Stimulated activated CD4-positive, alpha-beta T cell treated with anti-CD3 and anti-CD28 coated beads, Interleukin-1b, Interleukin-23, amount 100 ng/mL, for 48 hours (primary cell): ENCODE data around the gene DNPEP.
A peak's percentile ranks its signal among the peaks of the same experiment; 100 is the strongest.

Source experiments
- DNase-seq: peaks from one replicate; pipeline ENCODE4 v3.0.0-alpha.2; 2020

DNPEP gene

GRCh38 chr2:219353129-219353528 is 34.6 kb downstream of the DNPEP start:
- DNase-seq = no peak

GRCh38 chr2:219352448-219353023 is 35.2 kb downstream of the DNPEP start:
- DNase-seq = peak; percentile 65

DNA sequence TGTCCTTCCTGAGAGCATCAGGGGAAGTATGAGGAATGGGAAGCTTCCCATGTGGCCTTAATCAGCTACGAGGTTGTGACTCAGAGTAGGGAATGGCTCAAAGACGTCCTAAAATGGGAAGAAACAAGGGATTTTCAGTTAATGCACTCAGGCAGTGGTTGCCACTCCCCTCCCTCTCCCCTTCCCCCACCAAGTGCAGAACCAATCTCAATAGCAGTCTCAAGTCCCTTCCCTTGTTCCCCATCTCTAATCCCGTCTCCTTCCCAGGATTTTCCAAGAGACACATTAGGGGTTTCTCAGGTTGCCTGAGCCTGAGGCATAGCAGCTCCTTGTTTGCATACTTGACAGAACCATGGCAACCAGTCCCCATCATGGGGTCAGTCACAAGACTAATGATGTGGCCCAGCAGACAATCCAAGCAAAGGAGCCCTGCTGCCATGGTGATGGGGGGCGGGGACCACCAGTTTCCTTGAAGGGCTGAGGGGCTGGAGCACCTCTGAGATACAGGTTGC is 36.9 kb downstream of the DNPEP start:
- DNase-seq = no peak

DNA sequence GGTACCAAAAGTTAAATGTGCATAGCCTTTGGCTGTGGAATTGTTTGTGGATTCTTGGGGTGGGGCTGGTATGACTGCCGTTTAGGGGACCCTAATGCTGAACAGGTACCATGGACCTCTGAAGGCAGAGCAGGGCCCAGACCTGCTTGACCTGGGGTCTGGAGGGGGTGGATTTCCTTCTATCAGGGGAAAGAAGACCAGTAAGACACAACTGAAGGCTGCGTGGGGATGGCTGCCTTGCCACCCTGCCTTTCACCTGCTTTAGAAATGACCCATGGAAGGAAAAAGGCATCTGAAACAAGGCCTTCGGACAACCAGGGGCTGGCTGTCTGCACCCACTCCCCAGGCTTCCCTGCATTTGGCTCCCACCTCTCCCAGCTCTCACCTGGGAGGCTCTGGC is 37.5 kb downstream of the DNPEP start:
- DNase-seq = no peak

DNA sequence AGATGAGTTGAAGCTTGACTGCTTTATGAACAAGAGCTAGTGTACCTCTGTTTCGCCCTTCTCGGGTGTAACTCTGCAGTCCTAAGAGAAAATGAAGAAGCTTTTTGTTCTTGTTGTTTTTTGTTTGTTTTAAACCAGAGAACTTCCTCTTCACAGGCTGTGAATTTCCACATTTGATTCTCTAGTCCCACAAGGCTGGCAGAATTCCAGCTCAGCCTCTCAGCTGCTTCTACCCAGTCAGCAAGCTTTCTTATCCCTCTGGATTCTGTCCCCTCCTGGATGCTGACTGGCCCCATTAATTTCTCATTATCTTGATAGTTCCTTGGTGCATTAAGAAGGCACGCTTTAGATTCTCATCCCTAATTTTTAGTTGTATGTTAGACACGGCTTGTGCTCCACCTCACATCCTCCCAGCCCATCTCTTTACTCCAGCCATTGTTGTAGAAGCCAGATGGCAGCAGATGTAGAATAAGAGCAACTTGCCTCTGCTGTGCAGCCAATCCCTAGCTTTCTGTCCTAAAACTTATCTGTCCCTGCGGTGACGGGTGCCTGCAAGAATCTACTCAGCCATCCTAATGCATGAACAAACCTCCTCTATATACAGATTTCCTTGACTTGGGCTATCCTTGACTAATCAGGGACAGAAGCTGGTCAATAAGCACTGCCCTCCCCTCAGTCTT is 42.8 kb downstream of the DNPEP start:
- DNase-seq = no peak

GRCh38 chr2:219335373-219335786 is 52.3 kb downstream of the DNPEP start:
- DNase-seq = no peak

DNA sequence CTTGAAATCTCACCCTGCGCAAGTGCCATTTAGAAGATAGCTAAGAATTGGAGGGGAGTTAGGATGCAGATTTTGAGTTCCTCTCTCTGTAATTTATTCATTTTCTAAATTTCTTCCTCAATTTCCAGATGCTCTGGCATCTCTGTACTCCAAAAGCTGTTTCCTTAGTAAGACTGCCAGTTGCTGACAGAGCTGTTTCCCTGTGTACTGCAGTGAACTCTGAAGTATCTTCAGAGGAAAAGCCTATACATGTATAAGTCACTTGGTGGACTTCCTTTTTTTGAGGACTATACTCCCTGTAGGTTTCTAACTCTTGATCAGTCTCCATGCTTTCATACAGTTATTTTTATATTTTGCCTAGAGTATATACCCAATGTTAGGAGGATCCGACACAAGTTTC is 53.6 kb downstream of the DNPEP start:
- DNase-seq = no peak

DNA sequence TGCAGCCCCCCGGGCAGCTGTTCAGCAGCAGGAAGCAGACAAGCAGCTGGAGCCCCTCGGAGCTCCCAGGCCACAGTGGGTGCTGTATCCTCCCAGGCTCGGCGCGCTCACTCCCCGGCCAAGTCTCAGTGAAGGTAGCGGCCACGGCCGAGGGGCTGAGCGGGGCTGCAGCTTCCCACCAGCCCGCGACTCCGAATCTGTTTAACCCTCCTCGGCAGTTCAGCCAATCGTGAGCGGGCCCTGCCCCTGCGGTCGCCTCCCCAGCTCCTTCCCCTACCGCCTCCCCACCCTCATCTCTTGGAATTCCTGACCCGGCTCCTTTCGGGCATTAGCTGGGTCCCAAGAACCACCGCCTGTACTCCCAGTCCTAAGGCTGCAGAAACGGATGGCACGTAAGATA is 55.2 kb downstream of the DNPEP start, which contains the start of gene RESP18:
Gene RESP18 (minus strand): TSS at position 203 of the 400 bp plus-strand sequence.
- DNase-seq = no peak

DNA sequence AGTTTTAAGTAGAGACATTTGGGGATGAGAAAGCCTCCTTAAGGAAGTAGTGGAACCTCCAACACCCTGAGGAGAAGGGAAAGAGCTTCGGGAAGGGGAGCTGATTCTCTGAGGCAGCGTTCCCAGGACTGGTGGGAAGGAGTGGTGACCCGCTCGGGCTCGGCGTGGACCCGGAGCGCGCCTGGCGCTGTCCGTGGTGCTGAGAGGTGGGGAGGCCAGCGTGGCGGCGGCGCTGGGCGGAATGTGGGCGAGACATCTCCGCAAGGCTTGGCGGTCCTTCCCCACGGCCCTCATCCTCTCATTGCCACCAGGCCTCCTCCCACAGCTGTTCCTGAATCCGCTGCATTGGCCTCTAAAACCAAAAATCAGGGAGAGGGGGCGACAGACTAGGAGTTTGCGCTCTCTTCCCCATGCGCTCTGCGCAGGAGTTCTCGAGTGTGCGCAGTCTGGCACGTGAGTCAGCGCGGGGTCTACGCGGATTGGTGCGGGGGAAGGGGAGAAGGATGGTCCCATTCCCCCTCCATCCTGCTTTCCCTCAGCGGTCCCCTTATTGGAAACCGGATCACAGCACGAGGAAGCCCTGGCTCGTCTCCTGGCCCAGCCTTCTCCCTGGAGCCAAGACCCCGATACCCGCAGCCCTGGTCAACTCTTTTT is 56.0 kb downstream of the DNPEP start:
- no peak for DNase-seq

DNA sequence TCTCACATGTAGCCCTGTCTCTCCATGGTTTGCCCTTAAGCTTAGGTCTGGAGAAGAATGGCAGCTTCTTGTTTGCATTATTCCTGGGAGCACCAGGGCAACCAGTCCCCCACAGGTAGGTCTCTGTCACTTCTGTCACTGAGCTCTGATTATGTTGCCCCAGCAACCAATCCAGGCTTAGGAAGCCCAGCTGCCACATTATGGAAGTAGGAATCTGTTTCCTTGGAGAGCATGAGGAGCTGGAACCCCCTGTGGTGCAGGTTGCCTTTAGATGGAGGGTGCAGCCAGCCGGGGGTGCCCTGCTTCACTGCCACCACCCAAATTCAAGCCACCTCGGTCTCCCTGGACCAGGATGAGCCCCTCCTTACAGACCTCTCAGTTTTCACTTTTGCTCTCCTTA is 60.0 kb downstream of the DNPEP start:
- DNase-seq = no peak

- DNase-seq = no peak
Observed at GRCh38 chr2:219325657-219326315, 61.9 kb downstream of the DNPEP start.

- DNase-seq = no peak
Observed at GRCh38 chr2:219325136-219325535, 62.6 kb downstream of the DNPEP start.

GRCh38 chr2:219323434-219323833 is 64.3 kb downstream of the DNPEP start:
- no peak for DNase-seq
